GM18867 (cell line): ENCODE data around the gene MICALL1.

ENCODE experiments used
- ATAC-seq: cut with Tn5 transposase; IDR thresholded peaks from one replicate; pipeline ENCODE4 v1.9.1; 2021; ENCODE audit warnings: mild to moderate bottlenecking, moderate library complexity; ENCODE audit not compliant: unreplicated experiment

The MICALL1 gene

GRCh38 chr22:37982151-37982785 is 76.2 kb downstream of the MICALL1 start:
- no peak for ATAC-seq

GRCh38 chr22:37982938-37983859 is 77.1 kb downstream of the MICALL1 start:
- no peak for ATAC-seq

GRCh38 chr22:37983860-37984791 is 78.0 kb downstream of the MICALL1 start, which contains the start of gene SOX10:
Gene SOX10 (minus strand): TSS chr22:37984555. CDS start chr22:37983784, 771 bp downstream.
- ATAC-seq: no peak

- ATAC-seq: no peak
Measured at GRCh38 chr22:37985050-37985585, 79.0 kb downstream of the MICALL1 start.

GRCh38 chr22:37985751-37986281 is 79.7 kb downstream of the MICALL1 start:
- no peak for ATAC-seq

DNA sequence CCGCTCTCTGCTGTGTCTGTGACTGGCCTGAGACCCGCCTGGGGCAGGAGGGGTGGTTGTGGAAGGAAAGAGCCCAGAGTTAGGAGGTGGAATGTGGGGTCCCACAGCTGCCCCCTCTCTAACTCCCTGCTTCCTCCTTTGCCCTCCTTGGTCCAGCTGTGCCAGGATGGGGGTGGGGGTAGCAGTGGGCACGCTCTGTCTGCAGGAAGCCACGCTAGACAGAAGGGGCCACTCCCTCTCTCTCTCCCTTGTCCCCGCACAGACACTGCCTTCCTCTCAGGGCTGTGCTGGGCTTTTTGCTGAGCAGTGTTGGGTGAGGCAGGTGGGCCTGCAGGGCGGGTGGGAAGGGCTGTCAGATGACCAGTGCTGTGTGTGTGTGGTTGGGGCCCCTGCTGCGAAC is 80.3 kb downstream of the MICALL1 start:
- no peak for ATAC-seq

DNA sequence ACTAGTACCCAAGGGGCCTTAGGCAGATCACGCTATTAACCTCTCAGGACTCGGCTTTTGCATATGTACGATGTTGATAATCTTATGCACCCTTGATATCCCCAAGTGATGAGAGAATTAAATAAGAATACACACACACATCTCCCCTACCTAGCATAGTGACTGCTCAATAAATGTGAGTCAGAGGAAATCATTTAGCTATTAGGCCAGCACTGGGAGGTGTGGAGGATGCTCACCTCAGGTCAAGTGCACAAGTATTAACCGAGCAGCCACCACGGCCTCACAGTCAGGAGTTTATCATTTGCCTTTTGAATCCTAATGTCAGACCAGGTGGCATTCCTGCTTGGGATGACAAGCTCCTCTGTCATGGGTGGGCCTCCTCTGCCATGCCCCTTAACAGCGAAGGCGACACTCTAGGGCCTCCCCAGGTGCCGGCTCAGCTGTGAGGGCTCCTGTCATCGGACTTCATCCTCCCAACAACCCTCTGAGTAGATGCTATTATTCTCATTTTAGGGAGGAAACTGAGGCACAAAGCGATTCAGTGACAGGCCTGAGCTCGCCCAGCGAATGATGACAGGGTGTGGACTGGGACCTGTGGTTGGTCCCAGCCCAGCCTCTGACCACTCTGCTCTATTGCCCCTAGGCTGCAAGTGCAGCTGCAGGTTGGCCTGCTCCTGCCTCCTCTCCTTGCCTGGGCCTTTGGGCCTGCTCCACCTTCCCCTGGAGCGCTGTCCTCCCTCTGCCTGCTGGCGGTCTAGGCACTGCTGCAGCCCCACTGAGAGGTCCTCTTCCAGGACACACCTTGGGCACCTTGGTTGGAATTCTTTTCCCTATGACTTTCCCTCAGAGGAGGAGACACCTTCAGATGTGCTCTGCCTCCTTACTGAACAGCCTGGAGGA is 83.3 kb downstream of the MICALL1 start:
- no peak for ATAC-seq

DNA sequence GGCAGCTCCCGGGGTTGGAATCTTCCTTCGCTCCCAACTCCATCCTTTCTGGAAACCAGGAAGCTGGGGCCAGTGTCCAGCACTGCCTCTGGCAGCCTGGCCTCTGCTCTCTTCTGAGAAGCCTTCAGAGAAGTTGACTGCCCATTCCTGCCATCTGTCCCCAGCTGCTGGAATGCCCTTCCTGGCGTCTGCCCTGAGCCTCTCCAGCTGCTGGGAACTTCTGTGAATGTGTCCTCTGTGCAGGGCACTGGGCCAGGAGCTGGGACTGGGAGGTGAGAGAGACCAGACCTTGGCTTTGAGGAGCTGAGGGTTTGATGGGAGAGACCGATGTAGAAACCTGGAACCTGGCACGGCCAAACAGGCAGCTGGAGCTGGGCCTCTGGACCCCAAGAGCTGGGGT is 84.2 kb downstream of the MICALL1 start:
- ATAC-seq: no peak

GRCh38 chr22:37990862-37991261 is 84.8 kb downstream of the MICALL1 start:
- no peak for ATAC-seq

GRCh38 chr22:37991731-37992442 is 85.8 kb downstream of the MICALL1 start:
- no peak for ATAC-seq
